ENCODE measurements around the gene NPDC1.

NPDC1 gene

DNA sequence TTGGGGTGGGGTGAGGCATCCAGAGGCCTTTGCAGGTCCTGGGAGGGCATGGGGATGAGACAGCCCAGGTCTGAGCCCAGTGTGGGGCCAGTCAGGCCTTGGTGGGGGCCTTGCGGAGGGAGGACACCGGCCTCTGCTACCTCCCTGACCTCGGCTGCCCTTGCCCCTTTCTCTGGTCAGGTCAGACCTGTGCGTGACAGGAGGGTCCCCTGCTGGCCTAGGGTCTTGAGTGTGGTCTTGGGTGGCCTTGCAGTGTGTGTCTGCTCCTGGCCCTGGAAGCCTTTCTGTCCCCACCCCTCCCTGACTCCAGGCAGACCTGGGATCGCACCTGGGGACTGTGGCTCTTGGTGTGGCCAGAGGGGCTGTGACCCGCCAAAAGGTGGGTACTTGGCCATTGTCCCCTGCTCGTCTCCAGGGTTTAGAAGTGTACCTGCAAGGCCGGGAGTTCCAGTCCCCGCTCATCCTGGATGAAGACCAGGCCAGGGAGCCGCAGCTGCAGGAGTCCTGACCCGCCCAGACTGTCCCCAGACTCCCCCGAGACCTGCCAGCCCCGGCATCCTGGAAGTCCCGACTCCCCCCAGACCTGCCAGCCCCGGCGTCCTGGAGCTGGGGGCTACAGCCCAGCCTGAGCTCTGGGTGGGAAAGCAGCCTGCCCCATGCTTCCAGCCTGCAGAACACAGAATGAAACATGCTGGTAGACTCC, 36.4 kb upstream of the NPDC1 start:
- no peak overlapping the region for H3K27ac ChIP-seq (ENCODE audit: low read depth, low read length)
- WGBS: 95% methylated on average over 16 of the region's 16 CpGs
- H3K9me3 ChIP-seq (ENCODE audit: insufficient read depth, low read depth, low read length): no peaks in the 10 kb centered on the region
- H3K36me3 ChIP-seq (ENCODE audit: insufficient read depth, low read length): no peaks in the 10 kb centered on the region
- H3K9ac ChIP-seq (ENCODE audit: low read depth, low read length): no peak overlapping the region
- H3K4me1 ChIP-seq (ENCODE audit: insufficient read depth, low read length): peaks cover 10% of the 10 kb centered on the region; the same call in 1 of the 2 replicates
- peaks cover 35% of the 10 kb centered on the region for H3K27me3 ChIP-seq (ENCODE audit: insufficient read depth, low read length)
- no peak overlapping the region for H3K4me3 ChIP-seq (ENCODE audit: low read length)

DNA sequence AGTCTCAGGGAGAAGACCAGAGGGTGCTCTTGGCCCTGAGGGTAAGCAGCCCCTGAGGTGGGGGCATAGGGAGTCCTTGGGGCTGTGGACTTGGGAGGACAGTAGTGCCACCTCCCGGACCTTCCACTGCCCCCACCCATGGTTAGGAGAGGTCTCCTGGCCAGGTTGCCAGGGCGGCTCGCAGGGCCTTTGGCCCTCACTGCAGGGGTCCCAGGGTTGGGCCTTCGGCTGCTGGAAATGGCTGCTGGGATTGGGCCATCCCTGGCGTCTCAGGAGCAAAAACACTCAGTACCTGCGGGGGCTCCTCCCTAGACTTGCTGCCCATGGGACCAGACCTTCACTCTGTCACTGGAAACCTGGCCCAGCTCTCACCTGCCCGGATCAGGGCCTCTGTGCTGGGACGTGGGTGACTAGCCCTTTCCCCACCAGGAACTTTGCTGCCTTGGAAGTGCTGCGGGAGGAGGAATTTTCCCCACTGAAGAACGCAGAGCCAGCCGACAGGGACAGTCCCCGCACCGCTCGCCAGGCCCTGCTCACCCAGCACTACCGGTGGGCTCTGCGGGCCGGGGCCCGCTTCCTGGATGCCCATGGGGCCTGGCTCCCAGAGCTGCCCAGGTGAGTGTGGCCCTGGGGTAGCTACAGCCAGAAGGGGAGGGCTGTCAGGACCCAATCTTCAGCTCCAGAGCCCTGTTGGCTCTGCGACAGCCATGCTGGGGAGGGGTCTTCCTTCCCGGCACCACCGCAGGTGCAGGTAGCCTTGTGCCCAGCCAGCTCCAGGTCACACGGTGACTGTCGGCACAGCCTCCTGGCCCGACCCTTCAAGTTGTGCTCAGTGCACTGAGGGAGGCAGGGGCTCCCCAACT, 34.5 kb upstream of the NPDC1 start:
- no peak overlapping the region for H3K4me3 ChIP-seq (ENCODE audit: low read length)
- H3K27ac ChIP-seq (ENCODE audit: low read depth, low read length): no peak overlapping the region
- no peak overlapping the region for H3K9ac ChIP-seq (ENCODE audit: low read depth, low read length)
- peaks cover 10% of the 10 kb centered on the region; the same call in 1 of the 2 replicates for H3K4me1 ChIP-seq (ENCODE audit: insufficient read depth, low read length)
- no peaks in the 10 kb centered on the region for H3K36me3 ChIP-seq (ENCODE audit: insufficient read depth, low read length)
- H3K27me3 ChIP-seq (ENCODE audit: insufficient read depth, low read length): peaks cover 41% of the 10 kb centered on the region
- WGBS: 92% methylated on average over 24 of the region's 24 CpGs
- H3K9me3 ChIP-seq (ENCODE audit: insufficient read depth, low read depth, low read length): no peaks in the 10 kb centered on the region

DNA sequence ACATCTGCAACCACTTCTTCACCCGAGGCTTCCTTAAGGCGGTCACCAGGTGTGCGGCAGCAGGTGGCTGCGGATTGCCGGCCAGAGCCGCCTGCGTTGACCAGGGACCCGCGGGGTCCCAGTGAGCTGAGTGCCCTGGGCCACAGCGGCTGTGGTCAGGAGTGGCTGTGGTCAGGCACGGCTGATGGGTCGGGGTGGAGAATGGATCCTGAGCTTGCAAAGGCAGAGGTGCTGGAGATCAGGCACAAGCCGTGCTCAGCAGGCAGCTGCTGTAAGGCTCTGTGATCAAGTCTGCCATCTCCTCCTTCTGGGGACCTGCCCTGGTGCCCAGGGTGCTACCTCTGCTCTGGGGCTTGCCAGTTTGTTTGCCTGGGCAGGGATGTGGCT, 33.4 kb upstream of the NPDC1 start:
- no peak overlapping the region for H3K4me3 ChIP-seq (ENCODE audit: low read length)
- no peak overlapping the region for H3K9ac ChIP-seq (ENCODE audit: low read depth, low read length)
- WGBS: 85% methylated on average over 13 of the region's 13 CpGs
- H3K4me1 ChIP-seq (ENCODE audit: insufficient read depth, low read length): peaks cover 14% of the 10 kb centered on the region
- H3K27me3 ChIP-seq (ENCODE audit: insufficient read depth, low read length): peaks cover 41% of the 10 kb centered on the region
- no peaks in the 10 kb centered on the region for H3K9me3 ChIP-seq (ENCODE audit: insufficient read depth, low read depth, low read length)
- no peak overlapping the region for H3K27ac ChIP-seq (ENCODE audit: low read depth, low read length)
- H3K36me3 ChIP-seq (ENCODE audit: insufficient read depth, low read length): no peaks in the 10 kb centered on the region

DNA sequence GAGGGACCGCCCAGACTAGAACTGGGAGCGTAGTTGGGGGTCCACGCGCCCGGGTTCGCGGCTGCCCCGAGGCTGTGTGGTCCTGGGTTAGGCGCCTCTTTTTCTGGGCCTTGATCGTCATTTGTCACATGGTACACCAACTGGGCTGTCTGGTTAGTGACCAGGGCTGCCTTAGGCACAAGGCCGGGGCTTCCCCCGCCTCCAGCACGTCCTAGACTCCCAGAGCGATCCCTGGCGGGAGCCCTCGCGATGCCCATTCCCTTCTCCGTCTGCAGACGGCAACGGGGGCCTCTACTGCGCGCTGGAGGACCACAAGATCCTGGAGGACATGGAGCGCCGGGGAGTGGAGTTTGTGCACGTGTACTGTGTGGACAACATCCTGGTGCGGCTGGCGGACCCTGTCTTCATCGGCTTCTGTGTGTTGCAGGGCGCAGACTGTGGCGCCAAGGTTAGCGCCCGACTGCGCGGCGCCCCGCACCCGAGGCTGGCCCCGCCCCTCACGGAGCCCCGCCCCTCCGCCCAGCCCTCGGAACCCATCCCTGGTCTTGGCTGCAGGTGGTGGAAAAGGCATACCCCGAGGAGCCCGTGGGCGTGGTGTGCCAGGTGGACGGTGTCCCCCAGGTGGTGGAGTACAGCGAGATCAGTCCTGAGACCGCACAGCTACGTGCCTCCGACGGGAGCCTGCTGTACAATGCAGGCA, 32.9 kb upstream of the NPDC1 start:
- Histone ChIP-seq H3K9me3 (ENCODE audit: insufficient read depth, low read depth, low read length) (no peaks in the 10 kb centered on the region), H3K9ac (ENCODE audit: low read depth, low read length) (no peak overlapping the region), H3K27me3 (ENCODE audit: insufficient read depth, low read length) (peaks cover 41% of the 10 kb centered on the region), H3K27ac (ENCODE audit: low read depth, low read length) (no peak overlapping the region), H3K4me3 (ENCODE audit: low read length) (peak overlapping the region; percentile 58), H3K4me1 (ENCODE audit: insufficient read depth, low read length) (peaks cover 14% of the 10 kb centered on the region), H3K36me3 (ENCODE audit: insufficient read depth, low read length) (no peaks in the 10 kb centered on the region)
- 67% methylated on average over 51 of the region's 51 CpGs for WGBS

DNA sequence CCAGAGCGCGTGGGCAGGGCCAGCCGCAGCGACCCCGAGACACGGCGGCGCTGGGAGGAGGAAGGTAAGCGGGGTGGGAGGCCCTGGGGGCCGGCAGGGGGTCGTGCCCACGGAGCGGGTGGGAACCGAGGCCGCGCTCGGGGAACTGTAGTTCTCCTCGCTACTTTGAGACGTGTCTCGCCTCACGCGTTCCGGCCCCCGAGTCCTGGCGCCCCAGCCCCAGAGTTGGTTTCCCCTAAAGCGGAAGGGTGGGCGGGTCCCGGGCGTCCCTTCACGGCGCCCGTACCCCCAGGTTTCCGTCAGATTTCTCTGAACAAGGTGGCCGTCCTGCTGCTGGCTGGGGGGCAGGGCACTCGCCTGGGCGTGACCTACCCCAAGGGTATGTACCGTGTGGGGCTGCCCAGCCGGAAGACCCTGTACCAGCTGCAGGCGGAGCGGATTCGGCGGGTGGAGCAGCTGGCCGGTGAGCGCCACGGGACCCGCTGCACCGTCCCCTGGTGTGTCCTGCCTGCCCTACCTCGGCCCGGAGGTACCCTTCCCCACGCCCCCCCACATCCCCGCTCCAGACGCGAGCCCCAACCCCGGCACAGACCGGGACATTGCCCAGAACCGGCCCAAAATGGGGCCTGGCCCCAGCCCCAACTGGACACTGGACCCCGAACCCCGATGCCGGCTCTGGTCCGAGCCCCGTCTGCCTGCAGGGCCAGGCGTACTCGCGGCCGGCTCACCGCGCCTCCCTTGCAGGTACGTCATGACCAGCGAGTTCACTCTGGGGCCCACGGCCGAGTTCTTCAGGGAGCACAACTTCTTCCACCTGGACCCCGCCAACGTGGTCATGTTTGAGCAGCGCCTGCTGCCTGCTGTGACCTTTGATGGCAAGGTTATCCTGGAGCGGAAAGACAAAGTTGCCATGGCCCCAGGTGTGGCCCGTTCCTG, 32.0 kb upstream of the NPDC1 start:
- H3K4me3 ChIP-seq (ENCODE audit: low read length): peak overlapping the region; percentile 58
- peaks cover 41% of the 10 kb centered on the region for H3K27me3 ChIP-seq (ENCODE audit: insufficient read depth, low read length)
- H3K4me1 ChIP-seq (ENCODE audit: insufficient read depth, low read length): peaks cover 8% of the 10 kb centered on the region
- no peak overlapping the region for H3K27ac ChIP-seq (ENCODE audit: low read depth, low read length)
- H3K9ac ChIP-seq (ENCODE audit: low read depth, low read length): 0 out of 2 replicates have a peak overlapping the region, but pooled peaks have one; percentile 18
- WGBS: 12% methylated on average over 76 of the region's 76 CpGs
- H3K36me3 ChIP-seq (ENCODE audit: insufficient read depth, low read length): no peaks in the 10 kb centered on the region
- no peaks in the 10 kb centered on the region for H3K9me3 ChIP-seq (ENCODE audit: insufficient read depth, low read depth, low read length)

DNA sequence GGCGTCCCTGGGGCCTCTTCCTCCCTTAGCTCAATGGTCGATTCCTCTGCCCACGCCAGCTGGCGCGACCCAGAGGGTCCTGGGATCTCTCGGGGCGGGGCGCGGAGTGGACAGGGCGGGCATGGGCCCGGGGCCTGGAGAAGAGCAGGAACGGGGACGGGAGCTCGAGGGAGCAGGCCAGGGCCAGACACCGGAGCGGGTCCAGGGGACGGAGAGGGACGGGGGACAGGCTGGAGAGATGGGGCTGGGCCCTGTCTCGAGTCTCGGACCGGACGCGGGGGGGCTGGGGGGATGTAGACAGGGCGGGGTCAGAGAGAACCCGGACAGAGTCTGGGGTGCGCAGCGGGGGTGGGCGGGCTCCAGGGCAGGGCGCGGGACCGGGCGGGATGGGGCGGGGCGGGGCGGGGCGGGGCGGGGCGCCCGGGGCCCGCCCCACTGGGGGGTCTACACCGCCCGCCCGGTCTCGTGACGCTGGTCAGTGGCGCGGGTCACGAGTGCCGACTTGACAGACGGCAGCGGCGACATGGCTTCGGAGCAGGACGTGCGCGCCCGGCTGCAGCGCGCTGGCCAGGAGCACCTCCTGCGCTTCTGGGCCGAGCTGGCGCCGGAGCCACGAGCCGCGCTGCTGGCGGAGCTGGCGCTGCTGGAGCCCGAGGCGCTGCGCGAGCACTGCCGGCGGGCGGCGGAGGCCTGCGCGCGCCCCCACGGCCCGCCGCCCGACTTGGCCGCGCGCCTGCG, 31.2 kb upstream of the NPDC1 start, which contains the start of gene UAP1L1:
TSS of gene UAP1L1 (plus strand) at position 508 of the 738 bp plus-strand sequence. CDS start at position 524, 16 bp downstream.
- 2% methylated on average over 85 of the region's 87 CpGs for WGBS
- Histone ChIP-seq H3K4me1 (ENCODE audit: insufficient read depth, low read length) (peaks cover 8% of the 10 kb centered on the region; the same call in 1 of the 2 replicates), H3K27ac (ENCODE audit: low read depth, low read length) (no peak within 1 kb of the TSS), H3K4me3 (ENCODE audit: low read length) (peak within 1 kb of the TSS; percentile 58), H3K9ac (ENCODE audit: low read depth, low read length) (0 out of 2 replicates have a peak within 1 kb of the TSS, but pooled peaks have one; percentile 18), H3K27me3 (ENCODE audit: insufficient read depth, low read length) (peaks cover 41% of the 10 kb centered on the region), H3K36me3 (ENCODE audit: insufficient read depth, low read length) (no peaks in the 10 kb centered on the region), H3K9me3 (ENCODE audit: insufficient read depth, low read depth, low read length) (no peaks in the 10 kb centered on the region)

DNA sequence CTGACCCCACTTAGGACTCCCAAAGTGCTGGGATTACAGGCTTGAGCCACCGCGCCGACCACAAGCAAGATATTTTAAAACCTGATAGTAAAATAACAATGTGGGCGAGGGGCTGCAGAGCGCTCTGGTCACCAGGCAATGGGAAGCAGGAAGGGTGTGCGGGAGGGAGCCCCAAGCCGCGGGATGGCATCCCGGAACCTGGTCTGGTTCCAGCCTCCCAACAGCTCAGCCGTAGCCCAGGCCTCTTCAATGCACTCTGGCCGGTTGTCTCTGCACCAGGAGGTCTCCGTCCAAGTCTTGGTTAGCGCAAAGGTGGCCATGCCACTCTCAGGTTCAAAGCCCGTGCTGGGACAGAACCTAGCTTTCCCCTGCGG, 30.6 kb upstream of the NPDC1 start:
- no peaks in the 10 kb centered on the region for H3K9me3 ChIP-seq (ENCODE audit: insufficient read depth, low read depth, low read length)
- no peak overlapping the region for H3K9ac ChIP-seq (ENCODE audit: low read depth, low read length)
- no peak overlapping the region for H3K27ac ChIP-seq (ENCODE audit: low read depth, low read length)
- 71% methylated on average over 15 of the region's 15 CpGs for WGBS
- H3K27me3 ChIP-seq (ENCODE audit: insufficient read depth, low read length): peaks cover 41% of the 10 kb centered on the region
- H3K4me3 ChIP-seq (ENCODE audit: low read length): peak overlapping the region; percentile 40
- H3K36me3 ChIP-seq (ENCODE audit: insufficient read depth, low read length): no peaks in the 10 kb centered on the region
- peaks cover 8% of the 10 kb centered on the region; the same call in 1 of the 2 replicates for H3K4me1 ChIP-seq (ENCODE audit: insufficient read depth, low read length)

DNA sequence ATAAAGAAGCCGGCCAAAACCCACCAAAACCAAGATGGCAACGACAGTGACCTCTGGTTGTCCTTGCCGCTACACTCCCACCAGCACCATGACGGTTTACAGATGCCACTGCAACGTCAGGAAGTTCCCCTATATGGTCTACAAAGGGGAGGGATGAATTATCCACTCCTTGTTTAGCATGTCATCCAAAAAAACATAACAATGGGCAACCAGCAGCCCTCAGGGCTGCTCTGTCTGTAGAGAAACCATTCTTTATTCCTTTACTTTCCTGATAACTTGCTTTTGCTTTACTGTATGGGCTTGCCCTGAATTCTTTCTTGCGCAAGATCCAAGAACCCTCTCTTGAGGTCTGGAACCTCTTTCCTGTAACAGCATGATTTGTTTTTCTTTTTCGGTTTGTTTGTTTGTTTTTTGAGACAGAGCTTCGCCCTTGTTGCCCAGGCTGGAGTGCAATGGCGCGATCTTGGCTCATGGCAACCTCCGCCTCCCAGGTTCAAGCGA, 29.3 kb upstream of the NPDC1 start:
- no peak overlapping the region for H3K4me3 ChIP-seq (ENCODE audit: low read length)
- peaks cover 12% of the 10 kb centered on the region; the same call in 1 of the 2 replicates for H3K4me1 ChIP-seq (ENCODE audit: insufficient read depth, low read length)
- peaks cover 43% of the 10 kb centered on the region for H3K27me3 ChIP-seq (ENCODE audit: insufficient read depth, low read length)
- H3K9ac ChIP-seq (ENCODE audit: low read depth, low read length): peak overlapping the region; percentile 53; the same call in 1 of the 2 replicates
- WGBS: 75% methylated on average over 11 of the region's 12 CpGs
- peak overlapping the region; percentile 55; the same call in 1 of the 2 replicates for H3K27ac ChIP-seq (ENCODE audit: low read depth, low read length)
- no peaks in the 10 kb centered on the region for H3K9me3 ChIP-seq (ENCODE audit: insufficient read depth, low read depth, low read length)
- H3K36me3 ChIP-seq (ENCODE audit: insufficient read depth, low read length): no peaks in the 10 kb centered on the region

DNA sequence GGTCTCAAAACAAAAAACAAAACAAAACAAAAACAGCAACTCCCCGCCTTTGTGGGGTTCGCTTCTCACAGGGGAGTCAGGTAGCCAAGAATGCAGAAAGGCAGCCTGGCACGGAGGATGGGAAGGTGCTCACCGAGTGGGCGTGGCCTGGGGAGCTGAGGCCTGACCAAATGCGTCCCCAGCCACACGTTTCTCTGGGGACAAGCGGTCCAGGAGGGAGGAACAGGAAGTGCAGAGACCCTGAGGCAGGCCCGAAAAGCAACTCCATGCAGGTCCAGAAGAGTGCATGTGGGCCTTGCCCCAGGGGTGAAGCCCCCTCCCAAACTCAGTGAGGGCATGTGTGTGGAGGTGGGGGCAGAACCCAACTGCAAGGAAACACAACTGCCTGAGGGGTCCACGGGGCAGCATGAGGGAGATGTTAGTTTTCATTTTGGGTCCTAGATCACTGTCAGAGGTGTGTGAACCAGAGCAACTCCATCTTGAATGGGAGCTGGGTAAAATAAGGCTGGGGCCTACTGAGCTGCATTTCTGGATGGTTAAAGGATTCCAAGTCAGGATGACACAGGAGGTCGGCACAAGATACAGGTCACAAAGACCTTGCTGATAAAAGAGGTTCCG, 28.8 kb upstream of the NPDC1 start:
- WGBS: 79% methylated on average over 12 of the region's 12 CpGs
- H3K4me1 ChIP-seq (ENCODE audit: insufficient read depth, low read length): peaks cover 12% of the 10 kb centered on the region; the same call in 1 of the 2 replicates

More for the DNA sequence above, 28.8 kb upstream of the NPDC1 start:
- H3K27ac ChIP-seq (ENCODE audit: low read depth, low read length): peak overlapping the region; percentile 55; the same call in 1 of the 2 replicates
- peaks cover 40% of the 10 kb centered on the region for H3K27me3 ChIP-seq (ENCODE audit: insufficient read depth, low read length)
- peak overlapping the region; percentile 53; the same call in 1 of the 2 replicates for H3K9ac ChIP-seq (ENCODE audit: low read depth, low read length)
- H3K9me3 ChIP-seq (ENCODE audit: insufficient read depth, low read depth, low read length): no peaks in the 10 kb centered on the region
- H3K4me3 ChIP-seq (ENCODE audit: low read length): no peak overlapping the region
- H3K36me3 ChIP-seq (ENCODE audit: insufficient read depth, low read length): no peaks in the 10 kb centered on the region
